ENCODE data around the gene IPO9.

Gene IPO9

DNA sequence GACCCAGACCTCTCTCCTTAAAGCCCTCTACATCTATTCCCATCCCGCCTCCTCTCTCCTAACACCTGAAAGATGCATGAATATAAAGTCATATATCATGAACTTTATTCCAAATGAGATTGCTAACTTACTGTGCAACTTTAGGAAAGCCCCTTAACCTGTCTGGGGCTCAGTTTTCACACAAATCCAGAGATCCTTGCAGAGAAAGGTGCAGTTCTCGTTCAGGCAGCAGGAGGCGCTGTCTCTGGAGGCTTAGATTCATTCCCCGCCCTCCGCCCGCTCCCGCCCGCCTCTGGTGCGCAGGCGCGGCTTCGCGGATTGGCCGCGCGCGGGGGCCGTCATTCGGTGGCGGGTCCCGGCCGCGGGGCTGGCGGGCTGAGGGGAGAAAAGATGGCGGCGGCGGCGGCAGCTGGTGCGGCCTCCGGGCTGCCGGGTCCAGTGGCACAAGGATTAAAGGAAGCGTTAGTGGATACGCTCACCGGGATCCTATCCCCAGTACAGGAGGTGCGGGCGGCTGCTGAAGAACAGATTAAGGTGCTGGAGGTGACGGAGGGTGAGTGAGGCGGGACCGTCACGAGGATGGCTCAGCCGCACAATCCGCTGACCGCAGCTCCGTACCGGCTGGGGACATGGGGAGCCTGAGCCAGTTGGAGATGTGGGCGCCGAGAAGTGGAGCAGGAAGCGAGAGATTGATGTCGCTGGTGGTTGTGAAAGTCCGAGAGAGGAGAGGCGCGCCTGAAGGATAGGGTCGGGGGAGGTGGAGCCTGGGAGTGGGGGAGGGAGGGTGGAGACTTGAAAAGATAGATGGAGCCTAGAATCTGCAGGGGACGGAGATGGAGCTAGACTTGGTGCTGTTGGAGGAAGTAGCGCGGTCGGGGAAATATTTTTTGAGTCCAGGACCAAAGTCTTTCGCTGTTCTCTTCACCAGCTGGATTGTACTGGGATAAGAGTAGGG, at the start of gene IPO9:
Gene IPO9 (plus strand): TSS at position 338 of the 955 bp plus-strand sequence. CDS start 53 bp downstream, at position 391.
- DNase-seq: peak; percentile 72

DNA sequence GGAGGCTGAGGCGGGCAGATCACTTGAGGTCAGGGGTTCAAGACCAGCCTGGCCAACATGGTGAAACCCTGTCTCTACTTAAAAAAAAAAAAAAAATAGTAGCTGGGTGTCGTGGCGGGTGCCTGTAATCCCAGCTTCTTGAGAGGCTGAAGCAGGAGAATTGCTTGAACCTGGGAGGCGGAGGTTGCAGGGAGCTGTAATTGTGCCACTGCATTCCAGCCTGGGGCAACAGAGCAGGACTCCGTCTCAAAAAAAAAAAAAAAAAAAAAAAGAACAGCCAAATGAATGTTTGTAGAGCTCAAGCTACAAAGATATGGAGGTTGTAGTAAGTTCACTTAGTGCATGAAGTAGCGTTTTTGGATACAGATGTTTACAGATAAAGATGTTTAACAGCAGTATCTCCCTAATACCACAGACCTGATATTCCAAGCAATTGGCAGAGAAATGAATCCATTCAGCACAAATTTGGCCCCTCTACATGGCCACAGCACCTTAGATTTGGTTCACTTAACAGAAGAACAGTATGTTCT, 49.5 kb upstream of the IPO9 start:
- no peak for DNase-seq

DNA sequence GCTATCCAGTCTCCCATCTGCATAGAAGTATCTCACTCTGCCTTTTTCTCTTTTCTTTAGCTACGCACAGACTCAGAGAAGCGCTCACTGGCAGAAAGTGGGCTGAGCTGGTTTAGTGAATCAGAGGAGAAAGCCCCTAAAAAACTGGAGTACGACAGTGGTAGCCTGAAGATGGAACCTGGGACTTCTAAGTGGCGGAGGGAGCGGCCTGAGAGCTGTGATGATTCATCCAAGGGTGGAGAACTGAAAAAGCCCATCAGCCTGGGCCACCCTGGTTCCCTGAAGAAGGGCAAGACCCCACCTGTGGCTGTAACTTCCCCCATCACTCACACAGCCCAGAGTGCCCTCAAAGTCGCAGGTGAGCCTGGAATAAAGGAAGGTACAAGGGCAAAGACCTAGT, 48.0 kb upstream of the IPO9 start:
- DNase-seq: no peak

DNA sequence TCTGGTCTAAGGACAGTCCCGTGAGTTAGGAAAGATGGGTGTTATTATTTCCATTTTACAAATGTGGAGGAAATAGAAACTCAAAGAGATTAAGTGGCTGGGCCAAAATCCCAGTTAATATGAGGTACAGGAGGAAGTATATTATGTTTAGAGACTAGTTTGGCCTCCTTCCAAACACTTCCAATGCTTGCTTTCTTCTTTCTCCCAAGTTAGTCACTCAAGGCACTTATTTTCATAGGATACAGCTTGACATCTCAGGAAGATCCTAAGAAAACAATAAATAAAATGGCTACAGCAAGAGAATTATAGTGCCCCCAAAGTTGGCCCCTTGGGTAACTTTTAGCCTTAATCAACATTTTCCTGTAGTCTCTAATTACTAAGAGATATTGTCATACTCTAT, 47.5 kb upstream of the IPO9 start:
- DNase-seq: no peak

DNA sequence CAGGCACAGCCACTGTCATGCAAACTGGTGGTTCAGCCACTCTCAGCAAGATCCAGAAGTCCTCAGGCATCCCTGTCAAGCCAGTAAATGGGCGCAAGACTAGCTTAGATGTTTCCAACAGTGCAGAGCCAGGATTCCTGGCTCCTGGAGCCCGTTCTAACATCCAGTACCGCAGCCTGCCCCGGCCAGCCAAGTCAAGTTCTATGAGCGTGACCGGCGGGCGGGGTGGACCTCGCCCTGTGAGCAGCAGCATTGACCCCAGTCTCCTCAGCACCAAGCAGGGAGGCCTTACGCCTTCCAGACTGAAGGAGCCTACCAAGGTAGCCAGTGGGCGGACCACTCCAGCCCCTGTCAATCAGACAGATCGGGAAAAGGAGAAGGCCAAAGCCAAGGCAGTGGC, 46.6 kb upstream of the IPO9 start:
- DNase-seq: no peak

DNA sequence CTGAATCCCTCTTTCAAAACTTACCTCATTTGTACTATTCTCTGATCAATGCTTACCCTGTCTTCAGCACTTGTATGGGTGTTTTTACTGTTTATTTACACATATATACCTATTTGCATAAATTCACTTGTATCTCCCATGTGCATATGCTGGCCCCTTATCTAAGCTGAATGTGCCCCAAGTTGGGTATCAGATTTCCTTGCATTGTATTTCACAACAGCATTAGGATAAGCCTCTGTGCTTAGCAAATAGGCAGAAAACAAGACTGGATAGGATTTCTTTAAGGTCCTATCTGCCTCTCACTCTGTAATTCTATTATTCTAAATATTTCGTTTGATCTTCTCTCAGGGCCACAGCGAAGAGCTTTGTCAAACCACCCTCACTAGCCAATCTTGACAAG, 45.9 kb upstream of the IPO9 start:
- peak; percentile 20 for DNase-seq

DNA sequence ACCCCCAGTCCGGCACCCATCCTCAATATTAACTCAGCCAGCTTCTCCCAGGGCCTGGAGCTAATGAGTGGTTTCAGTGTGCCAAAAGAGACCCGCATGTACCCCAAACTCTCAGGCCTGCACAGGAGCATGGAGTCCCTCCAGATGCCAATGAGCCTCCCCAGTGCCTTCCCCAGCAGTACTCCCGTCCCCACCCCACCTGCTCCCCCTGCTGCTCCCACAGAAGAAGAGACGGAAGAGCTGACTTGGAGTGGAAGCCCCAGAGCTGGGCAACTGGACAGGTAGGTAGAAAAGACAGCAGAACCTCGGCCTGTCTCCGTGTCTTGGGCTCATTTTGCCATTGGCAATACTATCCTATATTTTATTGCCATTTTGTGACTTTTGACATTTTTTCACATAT, 45.4 kb upstream of the IPO9 start:
- no peak for DNase-seq

DNA sequence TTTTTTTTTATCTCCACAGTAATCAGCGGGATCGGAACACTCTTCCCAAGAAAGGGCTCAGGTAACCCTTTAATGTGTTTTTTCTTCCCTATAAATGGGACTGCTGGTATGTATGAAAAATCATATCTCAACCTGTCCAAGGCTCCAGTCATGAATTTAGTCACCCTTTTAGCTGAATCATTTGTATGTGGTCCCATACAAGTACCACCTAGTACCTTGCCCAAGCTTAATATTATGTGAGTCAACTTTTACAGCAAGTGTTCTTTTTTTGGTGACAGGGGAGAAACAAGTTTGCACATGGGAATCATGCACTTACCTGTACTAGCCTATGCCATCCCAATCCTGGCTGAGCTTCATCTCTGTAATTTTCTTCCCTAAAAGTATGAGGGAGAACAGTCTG, 43.7 kb upstream of the IPO9 start:
- DNase-seq: no peak

DNA sequence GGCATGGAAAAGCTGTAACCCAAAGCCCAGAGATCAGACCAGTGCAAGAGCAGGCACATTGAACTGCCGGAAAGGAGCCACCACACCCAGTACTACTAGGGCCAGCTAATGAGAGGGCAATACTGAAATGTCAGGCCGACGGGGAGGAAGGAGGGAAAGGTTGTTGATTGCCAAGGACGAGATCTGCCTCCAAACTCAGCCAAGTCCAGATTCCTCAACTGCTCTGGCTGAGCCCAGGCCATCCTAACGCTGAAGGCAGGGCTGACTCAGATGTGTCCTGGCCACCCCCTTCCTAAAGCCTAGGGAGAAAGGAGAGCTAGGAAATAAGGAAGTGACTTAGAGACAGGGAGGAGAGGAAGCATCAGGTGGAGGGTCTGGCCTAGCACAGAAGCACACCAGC, 42.1 kb upstream of the IPO9 start:
- DNase-seq: no peak

DNA sequence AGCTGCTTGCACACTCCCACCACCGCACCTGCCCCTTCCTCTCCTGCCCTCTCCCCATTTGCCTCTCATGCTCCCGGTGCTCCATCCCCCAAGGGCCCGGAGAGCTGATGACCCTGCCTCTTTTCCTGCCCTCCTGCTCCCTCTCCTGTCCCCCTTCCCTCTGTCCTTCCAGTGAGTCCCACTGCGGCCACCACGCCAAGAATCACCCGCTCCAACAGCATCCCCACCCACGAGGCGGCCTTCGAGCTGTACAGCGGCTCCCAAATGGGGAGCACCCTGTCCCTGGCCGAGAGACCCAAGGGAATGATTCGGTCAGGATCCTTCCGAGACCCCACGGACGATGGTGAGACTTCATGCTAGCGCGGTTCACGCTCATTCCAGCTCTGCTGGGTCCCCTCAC, 40.7 kb upstream of the IPO9 start:
- no peak for DNase-seq

DNA sequence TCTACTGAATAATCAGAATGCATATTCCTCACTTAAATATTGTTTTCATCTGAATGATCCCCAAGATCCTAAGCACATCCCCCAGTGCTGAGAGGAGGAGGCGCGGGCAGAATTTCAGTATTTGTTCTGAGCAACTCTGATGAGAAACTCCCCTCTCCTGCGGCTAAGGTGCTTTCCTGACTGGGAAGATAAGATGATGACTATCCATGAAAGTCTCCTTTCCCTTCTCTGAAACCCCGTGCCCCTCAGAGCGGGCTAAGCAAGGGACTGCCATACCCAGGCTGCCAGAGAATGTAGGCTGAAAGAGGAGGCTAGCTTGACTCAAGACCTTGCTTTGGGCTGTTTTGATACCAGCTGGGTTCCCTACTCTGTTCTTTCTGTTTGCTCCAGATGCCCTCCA, 39.7 kb upstream of the IPO9 start:
- no peak for DNase-seq

DNA sequence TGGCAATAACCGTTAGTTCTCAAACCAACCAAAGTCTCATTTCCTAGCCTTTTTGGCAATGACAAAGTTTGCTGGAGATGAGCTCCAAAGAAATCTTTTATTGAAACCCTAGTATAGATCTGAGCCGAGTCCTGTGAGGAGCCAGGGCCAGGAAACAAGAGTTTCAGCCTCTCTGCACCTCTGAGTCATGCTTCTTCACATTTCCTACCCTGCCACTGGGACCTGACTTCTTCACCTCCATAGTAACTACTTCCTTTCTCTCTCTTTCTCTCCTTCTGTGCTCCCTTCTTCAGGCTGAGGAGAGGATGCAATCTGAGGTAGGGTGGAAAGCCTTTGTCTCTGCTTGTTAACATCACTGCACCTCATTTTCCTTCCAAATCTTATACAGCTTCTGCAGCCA, 38.7 kb upstream of the IPO9 start:
- DNase-seq: no peak

DNA sequence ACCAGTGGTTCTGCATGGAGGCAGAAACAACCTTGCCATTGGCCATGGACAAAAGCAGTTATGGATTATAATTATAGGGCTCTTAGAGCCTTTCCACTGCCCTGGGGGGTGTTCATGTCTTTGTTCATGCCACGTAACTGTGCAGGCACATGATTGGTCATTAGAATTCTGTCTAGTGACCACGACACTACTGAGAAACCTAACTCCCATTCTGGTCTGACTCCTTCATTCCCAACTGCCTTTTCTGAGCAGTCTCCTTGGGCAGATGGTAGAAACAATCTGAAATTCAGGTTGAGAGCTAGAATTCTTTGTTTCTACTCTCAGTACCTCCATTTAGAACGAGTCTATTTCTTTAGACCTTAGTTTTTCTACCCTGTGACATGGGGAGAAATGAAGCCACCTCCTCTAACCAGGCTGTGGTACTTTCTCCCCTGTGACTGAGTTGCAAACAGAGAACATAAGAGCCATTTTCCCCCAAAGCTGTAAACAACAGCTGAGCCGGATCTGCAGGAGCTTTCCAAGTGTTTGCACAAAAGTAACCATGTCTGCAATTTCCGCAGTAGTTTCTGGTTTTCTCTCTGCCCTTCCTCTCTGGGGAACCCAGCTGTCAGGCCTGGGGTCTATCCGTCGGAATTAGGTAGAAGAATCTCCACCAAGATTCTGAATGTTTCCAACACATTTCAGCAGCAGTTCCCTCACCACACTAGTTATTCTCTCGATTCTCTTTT, 37.7 kb upstream of the IPO9 start:
- DNase-seq: peak; percentile 11

DNA sequence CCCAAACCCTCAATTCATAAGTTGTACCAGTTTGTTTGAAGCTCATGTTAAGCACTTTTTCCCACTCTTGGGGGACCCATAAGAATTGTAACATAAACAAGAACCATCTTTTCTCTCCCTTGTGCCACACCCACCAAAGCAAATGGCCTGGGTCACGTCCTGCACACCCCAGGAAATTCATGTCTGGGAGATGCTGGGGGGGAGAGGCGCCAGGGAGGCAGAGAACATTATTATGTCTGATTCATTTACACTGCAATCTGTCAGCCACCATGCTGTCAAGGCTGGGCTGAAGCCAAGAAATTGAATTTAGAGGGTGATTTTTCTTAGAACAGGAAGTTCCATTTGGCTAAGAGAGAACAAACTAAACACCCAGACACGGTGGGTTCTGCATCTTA, 37.2 kb upstream of the IPO9 start:
- peak; percentile 27 for DNase-seq

DNA sequence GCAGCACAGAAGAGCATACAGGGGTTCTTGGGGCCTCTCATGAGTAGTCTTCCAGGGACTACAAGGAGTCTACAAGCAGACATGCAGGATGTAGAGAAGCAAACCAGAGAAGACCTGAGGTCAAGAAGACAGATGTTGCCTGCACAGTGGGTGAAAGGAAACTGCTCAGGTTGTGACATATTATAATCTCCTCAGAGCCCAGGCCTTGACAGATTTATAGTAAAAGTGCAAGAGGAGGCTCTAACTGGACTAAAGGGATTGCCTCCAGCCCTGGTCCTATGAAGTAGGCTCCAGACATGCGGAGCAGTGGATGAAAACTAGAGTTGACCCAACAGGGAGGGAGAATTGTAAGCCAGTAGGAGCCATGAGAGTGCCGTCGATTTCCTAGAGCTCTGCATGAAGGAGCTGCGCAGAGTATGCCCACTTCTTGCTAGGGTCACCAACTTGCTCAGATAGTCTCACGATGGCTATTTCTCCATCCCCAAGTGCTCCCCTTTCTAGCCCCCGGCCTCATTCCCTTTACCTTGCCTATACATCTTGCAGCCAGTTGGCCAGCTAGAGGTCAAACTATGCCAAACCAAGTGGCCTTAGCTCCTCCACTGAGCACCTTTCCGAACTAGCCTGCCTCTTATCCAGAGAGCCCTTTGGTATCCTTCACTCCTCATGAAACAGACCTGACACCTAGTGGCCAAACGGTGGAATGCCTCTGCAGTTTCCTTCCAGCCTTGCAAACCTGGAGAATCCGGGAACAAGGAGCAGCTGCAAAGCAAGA, 36.2 kb upstream of the IPO9 start:
- peak; percentile 15 for DNase-seq

DNA sequence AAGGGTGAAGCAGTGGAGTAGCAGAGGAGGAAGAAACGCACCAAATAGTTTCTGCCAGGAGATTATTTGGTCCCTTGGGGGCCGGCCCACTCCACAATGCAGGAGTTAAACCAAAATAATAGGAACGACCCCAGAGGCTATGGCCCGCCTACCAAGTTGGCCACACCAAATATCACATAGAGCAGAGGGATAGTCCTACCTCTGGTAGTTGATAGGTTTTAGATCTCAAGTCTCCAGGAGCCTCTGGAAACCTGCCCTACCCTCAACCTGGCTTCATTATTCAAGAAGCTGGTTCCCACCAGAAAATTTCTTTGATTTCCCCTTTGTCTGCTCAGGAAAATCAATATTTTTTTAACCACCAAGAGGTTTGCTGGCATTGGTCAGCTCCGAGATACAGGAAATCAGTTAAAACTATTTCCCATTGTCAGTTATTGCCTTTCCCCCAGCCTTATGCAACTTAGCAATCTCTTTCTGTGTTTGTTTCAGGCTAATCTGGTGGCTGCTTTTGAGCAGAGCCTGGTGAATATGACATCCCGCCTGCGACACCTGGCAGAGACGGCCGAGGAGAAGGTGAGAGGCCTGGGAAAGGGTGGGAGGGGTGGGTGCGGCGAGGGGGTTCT, 35.5 kb upstream of the IPO9 start:
- DNase-seq: no peak

DNA sequence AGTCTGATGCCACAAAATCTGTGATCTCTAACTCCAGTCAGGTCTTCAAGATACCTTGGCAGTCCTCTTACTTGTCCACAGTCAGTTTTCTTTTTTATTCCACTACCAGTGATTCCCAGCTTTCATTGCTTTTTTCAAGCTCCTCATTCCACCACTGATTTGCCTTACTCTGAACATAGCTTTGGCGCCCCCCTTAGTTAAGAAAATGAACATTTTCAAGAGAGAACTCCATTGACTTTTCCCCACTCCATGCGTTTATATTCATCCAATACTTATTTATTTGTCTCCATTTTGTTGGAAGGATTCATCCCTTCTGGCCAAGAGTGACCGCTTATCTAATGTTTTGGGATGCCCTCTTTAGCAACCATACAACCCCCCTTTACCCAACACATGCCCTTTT, 33.9 kb upstream of the IPO9 start:
- no peak for DNase-seq

DNA sequence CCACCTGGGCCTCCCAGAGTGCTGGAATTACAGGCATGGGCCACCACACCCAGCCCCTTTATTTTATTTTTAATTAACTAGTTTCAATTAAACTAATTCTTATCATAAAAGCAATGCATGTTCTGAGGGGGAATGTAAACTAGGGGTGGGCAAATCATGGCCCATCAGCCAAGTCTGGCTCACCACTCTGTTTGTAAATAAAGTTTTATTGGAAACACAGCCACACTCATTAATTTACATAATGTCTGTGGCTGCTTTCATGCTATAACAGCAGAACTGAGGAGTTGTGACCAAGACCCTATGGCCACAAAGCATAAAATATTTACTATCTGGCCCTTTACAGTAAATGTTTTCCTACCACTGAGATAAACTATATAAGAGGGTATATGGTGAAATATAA, 28.7 kb upstream of the IPO9 start:
- DNase-seq: no peak

DNA sequence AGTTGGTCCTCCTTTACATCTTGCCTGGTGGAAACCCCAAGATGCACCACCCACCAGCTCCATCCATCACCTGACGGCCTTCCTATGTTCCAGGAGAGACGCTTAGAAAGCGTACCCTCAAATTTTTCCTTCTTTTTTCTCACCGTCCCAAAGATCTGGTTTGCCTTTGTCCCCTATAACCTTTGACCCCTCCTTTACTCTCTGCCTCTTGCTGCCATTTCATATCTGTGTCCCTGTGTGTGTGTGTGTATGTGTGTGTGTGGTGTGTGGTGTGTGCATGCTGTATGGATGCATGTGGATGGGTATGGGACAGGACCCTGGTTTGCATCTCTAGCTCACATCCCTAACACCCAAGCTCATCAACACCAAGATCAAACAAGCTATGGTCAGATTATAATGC, 22.2 kb upstream of the IPO9 start:
- DNase-seq: no peak

DNA sequence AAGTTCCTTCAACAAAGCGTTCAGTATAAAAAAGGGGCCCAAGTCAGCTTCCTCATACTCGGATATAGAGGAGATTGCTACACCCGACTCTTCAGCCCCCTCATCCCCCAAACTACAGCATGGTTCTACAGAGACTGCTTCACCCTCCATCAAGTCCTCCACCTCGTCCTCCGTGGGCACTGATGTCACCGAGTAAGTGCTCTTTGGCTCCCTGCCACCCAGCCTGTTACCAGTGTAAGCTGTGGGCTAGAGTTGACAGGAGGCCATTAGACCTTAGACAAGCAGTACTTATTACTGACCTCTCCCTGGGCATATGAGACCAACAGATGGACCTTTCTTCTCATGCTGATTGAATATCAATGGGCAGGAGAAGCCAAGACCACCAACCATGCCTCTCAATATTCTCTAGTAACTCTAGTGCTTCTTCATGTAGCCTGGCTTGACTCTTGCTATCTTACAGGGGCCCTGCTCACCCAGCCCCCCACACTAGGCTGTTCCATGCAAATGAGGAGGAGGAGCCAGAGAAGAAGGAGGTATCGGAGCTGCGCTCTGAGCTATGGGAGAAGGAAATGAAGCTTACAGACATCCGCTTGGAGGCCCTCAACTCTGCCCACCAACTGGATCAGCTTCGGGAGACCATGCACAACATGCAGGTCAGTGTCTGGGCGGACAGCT, 20.9 kb upstream of the IPO9 start:
- DNase-seq: no peak

DNA sequence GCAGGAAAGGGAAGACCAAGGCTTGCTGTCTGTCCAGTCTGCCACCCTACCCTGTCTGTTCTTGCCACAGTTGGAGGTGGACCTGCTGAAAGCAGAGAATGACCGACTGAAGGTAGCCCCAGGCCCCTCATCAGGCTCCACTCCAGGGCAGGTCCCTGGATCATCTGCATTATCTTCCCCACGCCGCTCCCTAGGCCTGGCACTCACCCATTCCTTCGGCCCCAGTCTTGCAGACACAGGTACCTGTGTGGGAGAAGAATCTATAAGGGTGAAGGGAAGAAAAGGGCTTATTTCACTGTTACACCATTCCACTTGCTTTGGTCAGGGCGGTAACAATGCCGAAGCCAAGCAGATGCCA, 20.3 kb upstream of the IPO9 start:
- DNase-seq: no peak

DNA sequence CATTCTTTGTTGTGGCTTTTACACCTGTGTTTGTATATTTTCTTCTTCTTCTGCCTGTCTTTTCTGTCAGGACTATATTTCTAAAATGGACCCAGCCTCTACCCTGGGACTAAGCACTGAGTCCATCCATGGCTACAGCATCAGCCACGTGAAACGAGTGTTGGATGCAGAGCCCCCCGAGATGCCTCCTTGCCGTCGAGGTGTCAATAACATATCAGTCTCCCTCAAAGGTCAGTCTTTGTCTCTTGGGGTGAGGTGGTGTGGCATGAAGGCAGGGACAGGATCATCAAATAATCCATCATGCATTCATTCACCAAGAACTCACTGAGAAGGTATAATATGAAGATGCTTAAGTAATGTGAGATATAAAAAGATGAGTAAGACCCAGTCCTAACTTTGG, 19.1 kb upstream of the IPO9 start:
- no peak for DNase-seq

Data from NCI-H1436 treated with DMSO at 0.1 percent for 48 hours (cell line).